PC-3 (cell line): Measurements from ENCODE around the gene C5AR2. TPM values are rescaled to one million over a fixed set of nuclear protein-coding genes. Genes with fewer than 3 reads are reported as not detected.

Experiments used
- ATAC-seq: fragments of 200-7000 bp; cut with Tn5 transposase; 2 replicates; pipeline ENCODE4 v1.9.1; 2020; ENCODE audit warnings: mild to moderate bottlenecking, moderate library complexity
- BruUV-seq: library from RNA; stranded (reverse); fragments of 400-500 nt; replicated peaks from 2 replicates; lab custom pipeline; 2021; lab: Mats Ljungman, UMichigan
- CTCF ChIA-PET: fragments of 300-600 bp; sonication (Branson Sonifier 250); formaldehyde crosslinking; loops from one replicate; lab custom pipeline; 2022; ENCODE audit warnings: antibody characterized with exemption; lab: Charles Lee
- POLR2A ChIA-PET: fragments of 300-600 bp; sonication (Branson Sonifier 250); formaldehyde crosslinking; loops from one replicate; lab custom pipeline; 2022; ENCODE audit warnings: antibody characterized with exemption; ENCODE audit not compliant: unreplicated experiment; lab: Charles Lee
- DNase-seq: peaks from one replicate; pipeline ENCODE4 v3.0.0-alpha.2; 2015
- H2AFZ ChIP-seq: fragments of 300-600 bp; sonication (generic); 2 replicates; pipeline ENCODE4 v1.6.0; 2016; ENCODE audit warnings: antibody characterized with exemption, low read length
- H3F3A ChIP-seq: fragments of 300-600 bp; sonication (generic); one replicate; pipeline ENCODE4 v1.6.0; 2017; ENCODE audit warnings: antibody characterized with exemption, low read length, control low read depth, mild to moderate bottlenecking; ENCODE audit not compliant: unreplicated experiment
- H3K27ac ChIP-seq: fragments of 300-600 bp; sonication (generic); 2 replicates; pipeline ENCODE4 v1.5.1; 2016; ENCODE audit warnings: mild to moderate bottlenecking, low read length
- H3K27me3 ChIP-seq: fragments of 300-600 bp; sonication (generic); 2 replicates; pipeline ENCODE4 v1.6.1; 2016; ENCODE audit warnings: low read length, mixed read lengths
- H3K36me3 ChIP-seq: fragments of 300-600 bp; sonication (generic); 2 replicates; pipeline ENCODE4 v1.6.1; 2016; ENCODE audit warnings: low read depth, mixed run types, low read length, mixed read lengths
- H3K4me1 ChIP-seq: fragments of 300-600 bp; sonication (generic); 2 replicates; pipeline ENCODE4 v1.5.1; 2016; ENCODE audit warnings: low read length; ENCODE audit not compliant: insufficient read depth
- H3K4me2 ChIP-seq: fragments of 300-600 bp; sonication (generic); 2 replicates; pipeline ENCODE4 v1.6.0; 2016; ENCODE audit warnings: low read length
- H3K4me3 ChIP-seq: fragments of 300-600 bp; sonication (generic); 2 replicates; pipeline ENCODE4 v1.5.1; 2016; ENCODE audit warnings: mild to moderate bottlenecking, low read length, mixed read lengths
- H3K79me2 ChIP-seq: fragments of 300-600 bp; sonication (generic); 2 replicates; pipeline ENCODE4 v1.6.1; 2017; ENCODE audit warnings: low read length, mixed read lengths
- H3K9ac ChIP-seq: fragments of 300-600 bp; sonication (generic); 2 replicates; pipeline ENCODE4 v1.6.0; 2016; ENCODE audit warnings: mild to moderate bottlenecking, low read length
- H3K9me2 ChIP-seq: fragments of 300-600 bp; sonication (generic); replicated peaks from 2 replicates; pipeline ENCODE4 v1.6.1; 2016; ENCODE audit warnings: mixed run types, low read length, mixed read lengths
- H3K9me3 ChIP-seq: fragments of 300-600 bp; sonication (generic); 2 replicates; pipeline ENCODE4 v1.6.1; 2016; ENCODE audit warnings: low read length, mixed read lengths
- H4K20me1 ChIP-seq: fragments of 300-600 bp; sonication (generic); 2 replicates; pipeline ENCODE4 v1.6.1; 2016; ENCODE audit warnings: low read length, mixed read lengths
- CTCF ChIP-seq: fragments of 300-600 bp; sonication (generic); conservative IDR thresholded peaks from 2 replicates; pipeline ENCODE4 v1.5.1; 2017; ENCODE audit warnings: antibody characterized with exemption, low read depth, mild to moderate bottlenecking, low read length
- EZH2 ChIP-seq: fragments of 300-600 bp; sonication (generic); IDR thresholded peaks from one replicate; pipeline ENCODE4 v1.6.1; 2017; ENCODE audit warnings: antibody characterized with exemption, mild to moderate bottlenecking, low read length; ENCODE audit not compliant: unreplicated experiment
- EZH2phosphoT487 ChIP-seq: fragments of 300-600 bp; sonication (generic); IDR thresholded peaks from 2 replicates; pipeline ENCODE4 v1.6.1; 2018; ENCODE audit warnings: mild to moderate bottlenecking, antibody characterized with exemption, low read length, borderline replicate concordance
- intact Hi-C: fragments of 100-400 bp; cut with micrococcal nuclease; formaldehyde crosslinking; loops from 2 replicates; pipeline ENCODE4 v1.9.0; 2023
- total RNA-seq: library from RNA; depleted of rRNA; stranded (reverse); fragments of >200 nt; gene quantifications from 2 replicates; pipeline ENCODE4 v1.2.3, GENCODE V29; 2014

C5AR2 gene
- total RNA-seq, 1 experiment from 2014 or later, result not detected

- DNase-seq, result no peak
- no peak overlapping the region for H3K9ac ChIP-seq
- no peaks in the 10 kb centered on the region for H3K79me2 ChIP-seq
- H3K36me3 ChIP-seq, result no peaks in the 10 kb centered on the region
- H3K4me1 ChIP-seq, result peaks cover 3% of the 10 kb centered on the region; the same call in 1 of the 2 replicates
- no peak overlapping the region for H3K4me2 ChIP-seq
- no peak overlapping the region for H3K4me3 ChIP-seq
- H3K27me3 ChIP-seq, result no peaks in the 10 kb centered on the region
- POLR2A ChIA-PET, result no interaction called here
- CTCF ChIA-PET, result no interaction called here
- H3K27ac ChIP-seq, result no peak overlapping the region
- no peak for TF ChIP-seq CTCF
- TF ChIP-seq EZH2phosphoT487, result no peak
- no peak for TF ChIP-seq EZH2
- intact Hi-C loops, result no loop called here
- H3K9me3 ChIP-seq, result no peaks in the 10 kb centered on the region
- H3F3A ChIP-seq, result no peaks in the 10 kb centered on the region
- ATAC-seq, result no peak
- no TSS peak for BruUV-seq
- no peaks in the 10 kb centered on the region for H4K20me1 ChIP-seq
- no peaks in the 10 kb centered on the region for H3K9me2 ChIP-seq
- H2AFZ ChIP-seq, result no peak overlapping the region
Observed at GRCh38 chr19:47319923-47320871, 11.8 kb upstream of the C5AR2 start.

- Histone ChIP-seq H3K9ac (no peak overlapping the region), H3K9me3 (no peaks in the 10 kb centered on the region), H3K27me3 (no peaks in the 10 kb centered on the region), H3K27ac (no peak overlapping the region), H3K9me2 (no peaks in the 10 kb centered on the region), H3K36me3 (no peaks in the 10 kb centered on the region), H3K79me2 (no peaks in the 10 kb centered on the region), H3K4me2 (no peak overlapping the region), H3K4me3 (no peak overlapping the region), H2AFZ (no peak overlapping the region), H3F3A (no peaks in the 10 kb centered on the region), H4K20me1 (no peaks in the 10 kb centered on the region), H3K4me1 (no peaks in the 10 kb centered on the region)
- TF ChIP-seq EZH2phosphoT487, result no peak
- intact Hi-C loops, result no loop called here
- no TSS peak for BruUV-seq
- ChIA-PET CTCF (no interaction called here), POLR2A (no interaction called here)
- DNase-seq (no peak), ATAC-seq (no peak)
Observed at GRCh38 chr19:47321630-47322029, 10.3 kb upstream of the C5AR2 start.

- Histone ChIP-seq H3F3A (no peaks in the 10 kb centered on the region), H3K9me2 (no peaks in the 10 kb centered on the region), H3K36me3 (no peaks in the 10 kb centered on the region), H3K27me3 (no peaks in the 10 kb centered on the region), H3K4me1 (no peaks in the 10 kb centered on the region), H3K9me3 (no peaks in the 10 kb centered on the region), H3K79me2 (no peaks in the 10 kb centered on the region), H3K4me2 (no peak overlapping the region), H3K4me3 (no peak overlapping the region), H2AFZ (no peak overlapping the region), H3K27ac (no peak overlapping the region), H3K9ac (no peak overlapping the region), H4K20me1 (no peaks in the 10 kb centered on the region)
- no TSS peak for BruUV-seq
- no peak for TF ChIP-seq EZH2phosphoT487
- no peak for TF ChIP-seq CTCF
- DNase-seq, result no peak
- intact Hi-C loops, result no loop called here
- POLR2A ChIA-PET, result no interaction called here
- no peak for ATAC-seq
- CTCF ChIA-PET, result no interaction called here
Observed at GRCh38 chr19:47322058-47322457, 9.9 kb upstream of the C5AR2 start.
